Measurements from ENCODE around the gene GRK5. TPM values are rescaled to one million over a fixed set of nuclear protein-coding genes. Genes with fewer than 3 reads are reported as not detected.

Gene GRK5
- total RNA-seq, 4 donors from 2014 or later, result 6.0 to 111 (median 9.5) TPM

DNA sequence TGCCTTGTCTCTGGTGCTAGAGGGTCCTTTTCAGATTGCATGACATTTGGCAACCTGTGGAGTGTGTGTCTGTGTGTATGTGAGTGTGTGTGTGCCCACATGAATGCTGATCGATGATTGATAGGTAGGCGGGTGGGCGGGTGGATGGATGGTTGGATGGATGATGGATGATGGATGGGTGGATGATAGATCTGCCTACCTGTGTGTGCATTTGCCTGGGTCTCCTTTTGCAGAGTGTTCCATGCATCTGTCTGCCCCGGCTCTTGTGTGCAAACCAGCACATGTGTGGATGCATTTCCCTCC lies 235.3 kb downstream of the GRK5 start:
- H3K4me3 ChIP-seq, result no peak overlapping the region
- intact Hi-C loops (cut with DNase I; ENCODE audit: low total_unique reads), result no loop called here
- H3K4me1 ChIP-seq, result no peaks in the 10 kb centered on the region
- TF ChIP-seq CTCF (IDR thresholded peaks at IDR 0.05), result no peak
- TF ChIP-seq POLR2AphosphoS5 (IDR thresholded peaks at IDR 0.05), result no peak
- TF ChIP-seq POLR2A (IDR thresholded peaks at IDR 0.05), result no peak
- TF ChIP-seq EP300 (IDR thresholded peaks at IDR 0.05; ENCODE audit: low read depth), result no peak
- 89 to 100% methylated on average over 1 to 4 of the region's 4 CpGs for WGBS, 2 donors (ENCODE audit: low coverage in 1 of 2)
- H3K36me3 ChIP-seq, result no peaks in the 10 kb centered on the region
- in situ Hi-C loops (cut with MboI; ENCODE audit: low pct_ligation_motif_present in 1 of 4, low pct_unique_long_range_greater_than_20kb in 1 of 4, low sequenced_read_pairs in 3 of 4), result loop anchor here in 1 of 4 donors (10.0 kb wide), 1 partner anchor 238 kb away; the partner anchor contains the start of gene GRK5
- no peak overlapping the region for H3K27ac ChIP-seq
- no peaks in the 10 kb centered on the region for H3K27me3 ChIP-seq
- no peak for DNase-seq
- H3K9me3 ChIP-seq, result no peaks in the 10 kb centered on the region

DNA sequence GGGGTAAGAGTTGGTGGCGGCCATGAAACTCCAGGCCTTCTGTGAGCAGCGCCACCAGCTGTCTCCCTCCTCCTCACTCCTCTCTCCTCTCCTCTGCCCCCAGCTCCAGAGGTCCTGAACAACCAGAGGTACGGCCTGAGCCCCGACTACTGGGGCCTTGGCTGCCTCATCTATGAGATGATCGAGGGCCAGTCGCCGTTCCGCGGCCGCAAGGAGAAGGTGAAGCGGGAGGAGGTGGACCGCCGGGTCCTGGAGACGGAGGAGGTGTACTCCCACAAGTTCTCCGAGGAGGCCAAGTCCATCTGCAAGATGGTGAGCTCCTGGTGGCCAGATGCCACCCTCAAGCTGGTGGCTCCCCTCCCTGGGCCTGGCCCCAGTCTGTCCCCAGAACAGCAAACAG lies 236.1 kb downstream of the GRK5 start:
- Histone ChIP-seq H3K9me3 (no peaks in the 10 kb centered on the region), H3K4me3 (no peak overlapping the region), H3K36me3 (no peaks in the 10 kb centered on the region), H3K27me3 (no peaks in the 10 kb centered on the region), H3K27ac (no peak overlapping the region), H3K4me1 (no peaks in the 10 kb centered on the region)
- no peak for TF ChIP-seq EP300 (IDR thresholded peaks at IDR 0.05; ENCODE audit: low read depth)
- no peak for TF ChIP-seq CTCF (IDR thresholded peaks at IDR 0.05)
- TF ChIP-seq POLR2AphosphoS5 (IDR thresholded peaks at IDR 0.05), result no peak
- no peak for TF ChIP-seq POLR2A (IDR thresholded peaks at IDR 0.05)
- 87% methylated on average over 14 of the region's 15 CpGs; no CpG with 5 or more reads in 1 of the 2 donors for WGBS, 2 donors (ENCODE audit: low coverage in 1 of 2)
- no peak for DNase-seq
- intact Hi-C loops (cut with DNase I; ENCODE audit: low total_unique reads) (no loop called here), in situ Hi-C loops (cut with MboI; ENCODE audit: low pct_ligation_motif_present in 1 of 4, low pct_unique_long_range_greater_than_20kb in 1 of 4, low sequenced_read_pairs in 3 of 4) (loop anchor here in 1 of 4 donors (10.0 kb wide), 1 partner anchor 239 kb away; the partner anchor contains the start of gene GRK5)

- Histone ChIP-seq H3K9me3 (no peaks in the 10 kb centered on the region), H3K36me3 (no peaks in the 10 kb centered on the region), H3K4me3 (no peak overlapping the region), H3K27me3 (no peaks in the 10 kb centered on the region), H3K4me1 (no peaks in the 10 kb centered on the region), H3K27ac (no peak overlapping the region)
- TF ChIP-seq EP300 (IDR thresholded peaks at IDR 0.05; ENCODE audit: low read depth), result no peak
- no peak for TF ChIP-seq POLR2A (IDR thresholded peaks at IDR 0.05)
- no peak for TF ChIP-seq CTCF (IDR thresholded peaks at IDR 0.05)
- in situ Hi-C loops (cut with MboI; ENCODE audit: low pct_ligation_motif_present in 1 of 4, low pct_unique_long_range_greater_than_20kb in 1 of 4, low sequenced_read_pairs in 3 of 4) (loop anchor here in 1 of 4 donors (10.0 kb wide), 1 partner anchor 239 kb away; the partner anchor contains the start of gene GRK5), intact Hi-C loops (cut with DNase I; ENCODE audit: low total_unique reads) (loop anchor here (1.0 kb wide), 1 partner anchor 47 kb away; no protein-coding TSS in a partner anchor)
- DNase-seq, result no peak
- WGBS, 2 donors (ENCODE audit: low coverage in 1 of 2), result 60 to 85% methylated on average over 3 to 12 of the region's 12 CpGs
Observed at GRCh38 chr10:119443970-119444660, 236.7 kb downstream of the GRK5 start.

DNA sequence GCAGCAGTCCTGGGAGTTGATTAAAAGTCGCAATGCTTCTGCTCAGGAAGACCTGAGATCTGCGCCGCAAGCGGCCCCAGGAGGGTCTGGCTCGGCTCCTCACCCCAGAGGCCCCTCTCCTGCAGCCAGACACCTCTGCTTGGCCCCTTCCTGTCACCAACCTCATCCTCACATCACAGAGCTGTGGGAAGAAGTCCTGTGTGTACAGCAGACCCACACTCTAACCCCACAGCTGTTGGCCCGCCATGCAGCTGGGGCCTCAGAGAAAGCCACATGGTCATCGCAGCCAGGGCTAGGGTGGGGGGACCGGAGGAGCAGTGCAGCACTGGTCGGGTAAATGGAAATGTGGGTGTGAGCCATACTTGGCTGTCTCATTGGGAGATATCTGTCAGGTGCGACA lies 237.5 kb downstream of the GRK5 start:
- WGBS, 2 donors (ENCODE audit: low coverage in 1 of 2), result 64 to 82% methylated on average over 4 to 10 of the region's 10 CpGs
- no peaks in the 10 kb centered on the region for H3K36me3 ChIP-seq
- intact Hi-C loops (cut with DNase I; ENCODE audit: low total_unique reads) (loop anchor here (1.0 to 5.0 kb wide), 2 partner anchors 48 to 248 kb away; no protein-coding TSS in a partner anchor), in situ Hi-C loops (cut with MboI; ENCODE audit: low pct_ligation_motif_present in 1 of 4, low pct_unique_long_range_greater_than_20kb in 1 of 4, low sequenced_read_pairs in 3 of 4) (loop anchor here in 1 of 4 donors (10.0 kb wide), 1 partner anchor 240 kb away; the partner anchor contains the start of gene GRK5)
- no peak overlapping the region for H3K27ac ChIP-seq
- H3K9me3 ChIP-seq, result no peaks in the 10 kb centered on the region
- no peaks in the 10 kb centered on the region for H3K4me1 ChIP-seq
- H3K4me3 ChIP-seq, result no peak overlapping the region
- TF ChIP-seq POLR2AphosphoS5 (IDR thresholded peaks at IDR 0.05) (no peak), EP300 (IDR thresholded peaks at IDR 0.05; ENCODE audit: low read depth) (no peak), POLR2A (IDR thresholded peaks at IDR 0.05) (no peak), CTCF (IDR thresholded peaks at IDR 0.05) (no peak)
- no peak for DNase-seq
- no peaks in the 10 kb centered on the region for H3K27me3 ChIP-seq
